Adipose tissue (tissue), 3 donors: ENCODE data around the gene HES2. TPM values are rescaled to one million over a fixed set of nuclear protein-coding genes. Genes with fewer than 3 reads are reported as not detected.
"Not testable (repeated sequence)": the region's sequence is repeated elsewhere in the genome, so short reads cannot be mapped to it uniquely, and the experiment has no call there.

Experiments used
- H3K27ac ChIP-seq: one replicate; pipeline ENCODE4 v1.5.1; 2013; ENCODE audit warnings: low read depth, low read length
- WGBS, 3 donors: extraction: QIAGEN DNeasy Blood & Tissue Kit; methylation state at CpG; one replicate each; pipeline ENCODE4 v1.1.7; 2013; 5-methylcytosine and 5-hydroxymethylcytosine counted together
- polyA plus RNA-seq, 3 donors: library from polyadenylated mRNA; stranded (reverse); fragments of 200-250 nt; gene quantifications; one replicate each; pipeline ENCODE4 v1.2.3, GENCODE V29; 2013
- donor health status: healthy with polysubstance abuse.
- donor health status: Bipolar disorder and iron deficiency.
- donor health status: healthy.

Gene HES2
- polyA plus RNA-seq, 3 donors = 0.01 to 0.18 TPM; not detected in 1

GRCh38 chr1:6455752-6456520, 36.2 kb upstream of the HES2 start:
- 37 to 41% (median 38%) methylated on average over 58 of the region's 58 CpGs for WGBS, 3 donors

GRCh38 chr1:6454856-6455751, 35.4 kb upstream of the HES2 start:
- WGBS, 3 donors = 6 to 14% (median 6%) methylated on average over 87 to 115 of the region's 115 CpGs
- H3K27ac ChIP-seq = no peak overlapping the region

More at GRCh38 chr1:6455752-6456520, 36.2 kb upstream of the HES2 start:
- H3K27ac ChIP-seq = not testable (repeated sequence)

GRCh38 chr1:6453895-6454855, 34.5 kb upstream of the HES2 start:
- not testable (repeated sequence) for H3K27ac ChIP-seq
- 10 to 20% (median 15%) methylated on average over 65 to 85 of the region's 85 CpGs for WGBS, 3 donors

GRCh38 chr1:6450943-6451373, 31.2 kb upstream of the HES2 start:
- no peak overlapping the region for H3K27ac ChIP-seq
- WGBS, 3 donors = 46 to 64% (median 63%) methylated on average over 6 of the region's 6 CpGs

- WGBS, 3 donors = 31 to 55% (median 37%) methylated on average over 8 to 10 of the region's 10 CpGs
- H3K27ac ChIP-seq = not testable (repeated sequence)
These were observed 30.8 kb upstream of the HES2 start for GRCh38 chr1:6450486-6450885.

- H3K27ac ChIP-seq = no peak overlapping the region
- WGBS, 3 donors = 17 to 79% (median 21%) methylated on average over 6 to 7 of the region's 7 CpGs
These were observed 30.3 kb upstream of the HES2 start for GRCh38 chr1:6450005-6450450.

- H3K27ac ChIP-seq = no peak overlapping the region
- 3 to 24% (median 7%) methylated on average over 36 to 64 of the region's 66 CpGs for WGBS, 3 donors
These were observed 29.3 kb upstream of the HES2 start for GRCh38 chr1:6448749-6449631.

- WGBS, 3 donors = 2 to 4% (median 3%) methylated on average over 58 to 68 of the region's 68 CpGs
- no peak overlapping the region for H3K27ac ChIP-seq
These were observed 28.4 kb upstream of the HES2 start for GRCh38 chr1:6447818-6448748.

GRCh38 chr1:6447016-6447817, 27.5 kb upstream of the HES2 start:
- WGBS, 3 donors = 2 to 7% (median 3%) methylated on average over 47 to 66 of the region's 67 CpGs

GRCh38 chr1:6446665-6447015, 26.9 kb upstream of the HES2 start:
- no peak overlapping the region for H3K27ac ChIP-seq
- WGBS, 3 donors = 62 to 66% (median 64%) methylated on average over 4 of the region's 4 CpGs

More at GRCh38 chr1:6447016-6447817, 27.5 kb upstream of the HES2 start:
- H3K27ac ChIP-seq = no peak overlapping the region

GRCh38 chr1:6445929-6446328, 26.2 kb upstream of the HES2 start:
- not testable (repeated sequence) for H3K27ac ChIP-seq
- WGBS, 3 donors = 74 to 93% (median 80%) methylated on average over 3 to 4 of the region's 4 CpGs

GRCh38 chr1:6445062-6445763, 25.5 kb upstream of the HES2 start:
- 42 to 47% (median 44%) methylated on average over 19 of the region's 19 CpGs for WGBS, 3 donors
- H3K27ac ChIP-seq = no peak overlapping the region

- 79 to 92% (median 87%) methylated on average over 15 of the region's 15 CpGs for WGBS, 3 donors
- H3K27ac ChIP-seq = no peak overlapping the region
These were observed 24.7 kb upstream of the HES2 start for GRCh38 chr1:6444377-6444776.

- 83 to 94% (median 89%) methylated on average over 21 of the region's 21 CpGs for WGBS, 3 donors
- H3K27ac ChIP-seq = no peak overlapping the region
These were observed 23.8 kb upstream of the HES2 start for GRCh38 chr1:6443339-6444115.
